Ecto neural progenitor cell (in vitro differentiated cells): ENCODE data around the gene SLFN13.
"Not testable (repeated sequence)": the region's sequence is repeated elsewhere in the genome, so short reads cannot be mapped to it uniquely, and the experiment has no call there.

ENCODE experiments used
- DNase-seq: peaks from one replicate; pipeline ENCODE4 v3.0.0-alpha.2; 2018; ENCODE audit warnings: low spot score

The SLFN13 gene

GRCh38 chr17:35432176-35433074, 16.1 kb downstream of the SLFN13 start, which contains the start of gene SLFN12:
SLFN12 (minus strand) TSS chr17:35432500; CDS start chr17:35423028, 9,472 bp downstream.
- DNase-seq: no peak

GRCh38 chr17:35429702-35430101, 18.9 kb downstream of the SLFN13 start:
- DNase-seq: no peak

GRCh38 chr17:35428229-35428628, 20.3 kb downstream of the SLFN13 start:
- DNase-seq: no peak

GRCh38 chr17:35423761-35424160, 24.8 kb downstream of the SLFN13 start:
- no peak for DNase-seq

- DNase-seq: not testable (repeated sequence)
These were observed 27.5 kb downstream of the SLFN13 start for GRCh38 chr17:35421069-35421468.

- no peak for DNase-seq
These were observed 31.9 kb downstream of the SLFN13 start for GRCh38 chr17:35416659-35417058.

GRCh38 chr17:35414707-35415106, 33.9 kb downstream of the SLFN13 start:
- not testable (repeated sequence) for DNase-seq

GRCh38 chr17:35414247-35414646, 34.3 kb downstream of the SLFN13 start:
- no peak for DNase-seq

- DNase-seq: no peak
These were observed 41.0 kb downstream of the SLFN13 start for GRCh38 chr17:35407531-35407930.

GRCh38 chr17:35406568-35406967, 42.0 kb downstream of the SLFN13 start:
- no peak for DNase-seq

- no peak for DNase-seq
These were observed 44.2 kb downstream of the SLFN13 start for GRCh38 chr17:35404360-35404759.

- not testable (repeated sequence) for DNase-seq
These were observed 54.8 kb downstream of the SLFN13 start for GRCh38 chr17:35393783-35394182.

- DNase-seq: no peak
These were observed 57.9 kb downstream of the SLFN13 start for GRCh38 chr17:35390663-35391062.

GRCh38 chr17:35390156-35390555, 58.4 kb downstream of the SLFN13 start:
- DNase-seq: no peak

- DNase-seq: no peak
These were observed 61.1 kb downstream of the SLFN13 start for GRCh38 chr17:35387496-35387895.
